HG03025 (cell line): ENCODE results near the gene GVQW3.
A peak's percentile ranks its signal among the peaks of the same experiment; 100 is the strongest.

Experiments
- ATAC-seq: cut with Tn5 transposase; IDR thresholded peaks from one replicate; pipeline ENCODE4 v1.9.1; 2021; ENCODE audit warnings: mild to moderate bottlenecking, moderate library complexity; ENCODE audit not compliant: unreplicated experiment, low FRiP score

GVQW3 gene

GRCh38 chr11:76380977-76381719, at the start of gene GVQW3, which contains the start of gene THAP12:
TSS of gene GVQW3 (plus strand) at chr11:76381323. CDS start at chr11:76381829, 506 bp downstream.
TSS of gene THAP12 (minus strand) at chr11:76381132. CDS start at chr11:76380836, 296 bp downstream.
- peak; percentile 78 for ATAC-seq

- no peak for ATAC-seq
Measured at GRCh38 chr11:76334826-76335389, 46.2 kb upstream of the GVQW3 start.

GRCh38 chr11:76335842-76336241, 45.3 kb upstream of the GVQW3 start:
- ATAC-seq, result no peak

- no peak for ATAC-seq
Measured at GRCh38 chr11:76336597-76336996, 44.5 kb upstream of the GVQW3 start.

- ATAC-seq, result no peak
Measured at GRCh38 chr11:76337469-76337868, 43.7 kb upstream of the GVQW3 start.

GRCh38 chr11:76337923-76338322, 43.2 kb upstream of the GVQW3 start:
- no peak for ATAC-seq

- ATAC-seq, result no peak
Measured at GRCh38 chr11:76339221-76339620, 41.9 kb upstream of the GVQW3 start.

GRCh38 chr11:76347466-76347865, 33.7 kb upstream of the GVQW3 start:
- no peak for ATAC-seq

GRCh38 chr11:76348348-76348747, 32.8 kb upstream of the GVQW3 start:
- ATAC-seq, result no peak

GRCh38 chr11:76355172-76355571, 26.0 kb upstream of the GVQW3 start:
- ATAC-seq, result no peak

- no peak for ATAC-seq
Measured at GRCh38 chr11:76361374-76361773, 19.7 kb upstream of the GVQW3 start.

GRCh38 chr11:76361776-76362175, 19.3 kb upstream of the GVQW3 start:
- no peak for ATAC-seq

- ATAC-seq, result no peak
Measured at GRCh38 chr11:76362716-76363115, 18.4 kb upstream of the GVQW3 start.

GRCh38 chr11:76365038-76365679, 16.0 kb upstream of the GVQW3 start:
- no peak for ATAC-seq

GRCh38 chr11:76368490-76368889, 12.6 kb upstream of the GVQW3 start:
- no peak for ATAC-seq

- ATAC-seq, result no peak
Measured at GRCh38 chr11:76369406-76369805, 11.7 kb upstream of the GVQW3 start.

- no peak for ATAC-seq
Measured at GRCh38 chr11:76371170-76371569, 10.0 kb upstream of the GVQW3 start.

- ATAC-seq, result no peak
Measured at GRCh38 chr11:76376746-76377558, 4.2 kb upstream of the GVQW3 start.

- ATAC-seq, result no peak
Measured at GRCh38 chr11:76379807-76380158, 1.3 kb upstream of the GVQW3 start.

- peak; percentile 24 for ATAC-seq
Measured at GRCh38 chr11:76380159-76380976, 755 bp upstream of the GVQW3 start.
